Esophagus squamous epithelium (tissue), 5 donors: ENCODE measurements around the gene TMEM178B. TPM values are rescaled to one million over a fixed set of nuclear protein-coding genes. Genes with fewer than 3 reads are reported as not detected.

Source experiments
- DNase-seq: peaks from one replicate; lab custom pipeline; 2025; lab: John Stamatoyannopoulos, UW
- H3K27ac ChIP-seq, 4 donors: fragments of 200-600 bp; sonication (generic); one replicate each; pipeline ENCODE4 v1.5.1; 2016 to 2019; ENCODE audit warnings: mild to moderate bottlenecking in 1 of 4
- H3K27me3 ChIP-seq, 4 donors: fragments of 200-600 bp; sonication (generic); 1 replicate in 3 of 4; 2 replicates in 1 of 4; pipeline versions ENCODE4 v1.5.1 to v1.6.0; 2017 to 2021; ENCODE audit warnings: antibody characterized with exemption in 1 of 4
- H3K36me3 ChIP-seq, 3 donors: fragments of 200-600 bp; sonication (generic); one replicate each; pipeline ENCODE4 v1.5.1; 2016 to 2019
- H3K4me1 ChIP-seq, 3 donors: fragments of 200-600 bp; sonication (generic); one replicate each; pipeline ENCODE4 v1.5.1; 2017 to 2019
- H3K4me3 ChIP-seq, 4 donors: fragments of 200-600 bp; sonication (generic); 1 replicate in 3 of 4; 2 replicates in 1 of 4; pipeline ENCODE4 v1.5.1; 2016 to 2019; ENCODE audit warnings: mild to moderate bottlenecking in 2 of 4, moderate library complexity in 1 of 4
- H3K9me3 ChIP-seq, 3 donors: fragments of 200-600 bp; sonication (generic); one replicate each; pipeline ENCODE4 v1.5.1; 2016 to 2019
- POLR2A ChIP-seq, 4 donors: fragments of 450-650 bp; IDR thresholded peaks; one replicate each; pipeline ENCODE4 v1.6.1; 2017; ENCODE audit warnings: antibody characterized with exemption in 4 of 4, mild to moderate bottlenecking in 4 of 4, moderate library complexity in 3 of 4
- WGBS, 2 donors: methylation state at CpG; one replicate each; pipeline ENCODE4 v1.1.5; 2018; 5-methylcytosine and 5-hydroxymethylcytosine counted together
- intact Hi-C: fragments of 100-400 bp; cut with DNase I; formaldehyde crosslinking; loops from one replicate; pipeline ENCODE4 v1.15.0; 2022
- total RNA-seq, 4 donors: library from RNA; depleted of rRNA; stranded (reverse); fragments of >200 nt; gene quantifications; one replicate each; pipeline ENCODE4 v1.1.0, GENCODE V29; 2016
- TF ChIP-seq, protein P1 (sequence below), 6 experiments: fragments of 450-650 bp in 4 of 6; fragments of 200-600 bp in 2 of 6; sonication (generic) in 2 of 6; IDR thresholded peaks; one replicate each; pipeline ENCODE4 v1.5.1; 2016 to 2019; ENCODE audit warnings: antibody characterized with exemption in 6 of 6, mild to moderate bottlenecking in 4 of 6, moderate library complexity in 4 of 6
- donor health status: DM: yes; HTN: yes; CAD: no.

The TMEM178B gene
- total RNA-seq, 4 donors from 2014 or later = 0.95 to 1.7 (median 1.2) TPM

DNA sequence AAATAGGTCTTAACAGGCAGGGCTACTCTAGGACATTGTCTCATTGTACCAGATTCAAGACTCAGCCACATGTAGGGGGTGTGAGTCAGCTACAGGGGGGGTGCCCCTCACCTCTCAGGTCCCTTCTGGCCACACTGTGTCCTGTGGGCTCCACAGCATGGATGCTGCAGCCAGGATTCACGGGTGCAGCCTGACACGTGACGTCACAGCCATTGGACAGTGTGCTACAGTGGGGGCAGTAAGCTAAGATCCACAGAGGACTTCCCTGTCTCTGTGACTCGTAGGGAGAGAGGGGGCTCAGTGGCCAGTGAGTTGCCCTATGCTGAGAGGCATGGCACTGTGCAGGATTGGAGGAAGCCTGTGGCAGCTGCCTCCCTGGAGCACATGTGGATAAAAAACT, 77.9 kb downstream of the TMEM178B start:
- intact Hi-C loops = no loop called here
- no peaks in the 10 kb centered on the region for H3K9me3 ChIP-seq

DNA sequence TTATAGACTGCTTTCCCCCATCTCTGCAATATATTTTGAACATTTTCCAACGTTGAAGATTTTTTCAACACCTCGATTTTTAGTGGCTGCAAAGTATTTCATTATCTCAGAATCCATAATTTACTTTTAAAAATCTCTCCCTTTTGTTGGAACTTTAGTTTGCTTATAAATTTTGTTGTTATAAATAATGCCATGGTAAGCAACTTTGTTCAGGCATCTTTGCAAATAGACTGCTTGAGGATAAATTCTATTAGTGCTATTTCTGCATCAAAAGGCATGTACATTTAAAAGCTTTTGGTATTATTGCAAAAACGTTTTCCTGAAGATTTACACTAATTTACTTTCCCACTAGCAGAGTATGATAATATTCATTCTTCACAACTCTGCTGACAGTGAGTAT, 79.4 kb downstream of the TMEM178B start:
- Histone ChIP-seq H3K4me1 (no peaks in the 10 kb centered on the region), H3K9me3 (no peaks in the 10 kb centered on the region), H3K36me3 (no peaks in the 10 kb centered on the region), H3K27me3 (no peaks in the 10 kb centered on the region), H3K27ac (no peak overlapping the region), H3K4me3 (no peak overlapping the region)
- intact Hi-C loops = no loop called here
- no peak for DNase-seq
- 36 to 38% methylated on average over 3 of the region's 3 CpGs for WGBS, 2 donors
- TF ChIP-seq, protein P1, sequence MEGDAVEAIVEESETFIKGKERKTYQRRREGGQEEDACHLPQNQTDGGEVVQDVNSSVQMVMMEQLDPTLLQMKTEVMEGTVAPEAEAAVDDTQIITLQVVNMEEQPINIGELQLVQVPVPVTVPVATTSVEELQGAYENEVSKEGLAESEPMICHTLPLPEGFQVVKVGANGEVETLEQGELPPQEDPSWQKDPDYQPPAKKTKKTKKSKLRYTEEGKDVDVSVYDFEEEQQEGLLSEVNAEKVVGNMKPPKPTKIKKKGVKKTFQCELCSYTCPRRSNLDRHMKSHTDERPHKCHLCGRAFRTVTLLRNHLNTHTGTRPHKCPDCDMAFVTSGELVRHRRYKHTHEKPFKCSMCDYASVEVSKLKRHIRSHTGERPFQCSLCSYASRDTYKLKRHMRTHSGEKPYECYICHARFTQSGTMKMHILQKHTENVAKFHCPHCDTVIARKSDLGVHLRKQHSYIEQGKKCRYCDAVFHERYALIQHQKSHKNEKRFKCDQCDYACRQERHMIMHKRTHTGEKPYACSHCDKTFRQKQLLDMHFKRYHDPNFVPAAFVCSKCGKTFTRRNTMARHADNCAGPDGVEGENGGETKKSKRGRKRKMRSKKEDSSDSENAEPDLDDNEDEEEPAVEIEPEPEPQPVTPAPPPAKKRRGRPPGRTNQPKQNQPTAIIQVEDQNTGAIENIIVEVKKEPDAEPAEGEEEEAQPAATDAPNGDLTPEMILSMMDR (IDR thresholded peaks at IDR 0.05) = no peak
- TF ChIP-seq POLR2A (IDR thresholded peaks at IDR 0.05) = no peak

More for the DNA sequence above, 77.9 kb downstream of the TMEM178B start:
- Histone ChIP-seq H3K4me3 (no peak overlapping the region), H3K4me1 (no peaks in the 10 kb centered on the region), H3K27ac (no peak overlapping the region), H3K36me3 (no peaks in the 10 kb centered on the region), H3K27me3 (no peaks in the 10 kb centered on the region)
- no CpG with 5 or more reads among the region's 4 CpGs for WGBS, 2 donors
- DNase-seq = no peak
- TF ChIP-seq, protein P1 (IDR thresholded peaks at IDR 0.05) = no peak
- TF ChIP-seq POLR2A (IDR thresholded peaks at IDR 0.05) = no peak

DNA sequence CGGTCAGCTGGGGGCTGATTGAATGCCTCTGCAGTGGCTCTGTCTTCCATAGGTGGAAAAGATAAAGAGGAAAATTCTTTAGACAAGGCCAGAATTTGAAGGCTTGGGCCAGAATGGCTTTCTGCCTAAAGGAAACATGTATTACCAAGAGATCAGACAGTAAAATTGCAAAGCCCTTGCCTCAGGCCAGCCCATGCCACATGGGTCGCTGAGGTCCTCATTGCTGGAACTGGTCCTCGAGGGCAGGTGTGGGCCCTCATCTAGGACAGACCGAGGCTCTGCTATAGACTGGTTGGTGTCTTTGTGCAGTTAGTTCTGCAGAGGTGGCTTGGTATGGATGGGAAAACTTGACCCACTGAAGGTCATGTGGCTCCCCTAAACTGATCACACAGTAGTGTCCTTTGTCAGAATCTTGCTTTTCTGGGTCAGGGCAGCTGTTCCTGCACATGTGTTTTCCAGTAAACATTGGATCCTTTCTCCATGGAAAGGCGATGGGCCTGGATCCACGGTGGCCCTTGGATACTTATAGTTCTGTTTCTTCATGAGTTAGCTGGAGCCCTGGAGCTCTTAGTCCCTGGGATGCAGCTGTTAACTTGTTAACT, 80.4 kb downstream of the TMEM178B start:
- WGBS, 2 donors = 73 to 78% methylated on average over 5 to 6 of the region's 6 CpGs
- intact Hi-C loops = no loop called here
- TF ChIP-seq, protein P1 (IDR thresholded peaks at IDR 0.05) = no peak
- no peak for TF ChIP-seq POLR2A (IDR thresholded peaks at IDR 0.05)

DNA sequence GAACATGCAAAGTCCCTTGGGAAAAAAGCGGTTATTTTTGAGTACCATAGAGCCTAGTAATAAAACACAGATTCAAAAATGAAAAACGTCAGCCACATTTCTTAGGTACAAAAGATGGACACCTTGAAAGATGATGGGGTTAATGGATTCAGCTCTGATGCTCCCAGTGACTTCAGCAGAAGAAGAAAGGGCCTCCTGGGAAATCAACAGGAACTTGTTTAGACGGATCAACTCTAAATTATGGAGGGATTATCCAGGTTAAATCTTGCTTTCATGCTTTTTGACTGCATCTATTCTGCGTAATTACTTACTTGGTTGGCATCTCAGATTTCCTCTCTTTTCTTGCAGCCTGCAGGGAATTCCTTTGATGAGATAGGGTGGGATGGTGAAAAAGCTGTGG, 82.5 kb downstream of the TMEM178B start:
- Histone ChIP-seq H3K4me3 (no peak overlapping the region), H3K4me1 (peaks cover 0 to 5% (median 0%) of the 10 kb centered on the region in 3 donors), H3K36me3 (no peaks in the 10 kb centered on the region), H3K27ac (no peak overlapping the region), H3K9me3 (no peaks in the 10 kb centered on the region), H3K27me3 (no peaks in the 10 kb centered on the region)
- DNase-seq = no peak
- TF ChIP-seq, protein P1 (IDR thresholded peaks at IDR 0.05) = no peak
- no peak for TF ChIP-seq POLR2A (IDR thresholded peaks at IDR 0.05)
- 44 to 54% methylated on average over 4 of the region's 4 CpGs for WGBS, 2 donors
- intact Hi-C loops = no loop called here

More for the DNA sequence above, 80.4 kb downstream of the TMEM178B start:
- no peaks in the 10 kb centered on the region for H3K9me3 ChIP-seq
- no peaks in the 10 kb centered on the region for H3K27me3 ChIP-seq
- no peak for DNase-seq
- H3K4me3 ChIP-seq = no peak overlapping the region
- no peaks in the 10 kb centered on the region for H3K36me3 ChIP-seq
- H3K27ac ChIP-seq = no peak overlapping the region
- H3K4me1 ChIP-seq = peaks cover 0 to 5% (median 0%) of the 10 kb centered on the region in 3 donors

GRCh38 chr7:141157138-141157765, 83.4 kb downstream of the TMEM178B start:
- H3K27me3 ChIP-seq = no peaks in the 10 kb centered on the region
- H3K36me3 ChIP-seq = no peaks in the 10 kb centered on the region
- peaks cover 0 to 10% (median 0%) of the 10 kb centered on the region in 3 donors for H3K4me1 ChIP-seq
- TF ChIP-seq, protein P1 (IDR thresholded peaks at IDR 0.05) = no peak
- TF ChIP-seq POLR2A (IDR thresholded peaks at IDR 0.05) = no peak
- intact Hi-C loops = no loop called here
- no peak for DNase-seq
- H3K4me3 ChIP-seq = no peak overlapping the region
- 85 to 90% methylated on average over 14 to 16 of the region's 16 CpGs for WGBS, 2 donors
- no peaks in the 10 kb centered on the region for H3K9me3 ChIP-seq
- no peak overlapping the region for H3K27ac ChIP-seq
